T-helper 2 cell (primary cell): ENCODE results near the gene SLC27A4.

Experiments
- DNase-seq, 5 experiments: peaks; one replicate each; pipeline versions ENCODE4 v3.0.0 to v3.0.0-alpha.2; 2012 to 2022

The SLC27A4 gene

DNA sequence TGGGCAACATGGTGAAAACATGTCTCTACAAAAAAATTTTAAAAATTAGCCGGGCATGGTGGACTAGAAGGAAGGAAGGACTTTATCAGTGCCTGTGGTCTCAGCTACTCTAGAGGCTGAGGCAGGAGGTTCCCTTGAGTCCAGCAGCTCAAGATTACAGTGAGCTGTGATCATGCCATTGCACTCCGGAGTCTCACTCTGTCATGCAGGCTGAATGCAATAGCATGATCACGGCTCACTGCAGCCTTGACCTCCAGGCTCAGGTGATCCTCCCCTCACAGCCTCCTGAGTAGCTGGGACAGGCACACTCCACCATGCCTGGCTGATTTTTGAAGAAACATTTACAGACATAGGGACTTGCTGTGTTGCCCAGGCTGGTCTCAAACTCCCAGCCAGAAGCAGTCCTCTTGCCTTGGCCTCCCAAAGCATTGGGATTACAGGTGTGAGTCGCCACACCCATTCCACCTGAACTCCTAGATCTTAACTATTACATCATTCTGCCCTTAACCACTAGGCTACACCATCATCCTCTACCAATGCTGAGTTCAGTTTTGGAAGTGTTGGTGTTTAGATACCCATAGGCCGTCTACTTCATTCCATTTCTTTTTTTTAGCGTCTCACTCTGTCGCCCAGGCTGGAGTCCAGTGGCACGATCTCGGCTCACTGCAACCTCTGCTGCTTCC, 28.8 kb downstream of the SLC27A4 start:
- no peak for DNase-seq

DNA sequence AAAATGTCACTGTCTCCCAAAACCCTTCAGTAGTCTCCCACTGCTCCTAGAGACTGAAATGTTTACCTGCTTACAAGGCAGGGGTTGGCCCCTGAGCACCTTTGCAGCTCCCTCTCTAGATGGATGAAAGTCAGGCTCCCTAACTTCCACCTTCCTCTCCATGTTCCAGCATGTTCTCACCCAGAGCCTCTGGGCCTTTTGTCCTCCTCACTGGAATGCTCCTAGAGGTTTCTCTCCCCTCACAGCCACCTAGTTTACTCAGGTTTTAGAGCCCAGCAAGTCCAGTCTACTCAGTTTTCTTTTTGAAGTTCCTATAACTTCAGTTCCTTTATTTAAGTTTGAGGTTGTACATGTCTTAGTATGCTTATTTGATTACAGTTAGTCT, 30.0 kb downstream of the SLC27A4 start:
- DNase-seq, result no peak

DNA sequence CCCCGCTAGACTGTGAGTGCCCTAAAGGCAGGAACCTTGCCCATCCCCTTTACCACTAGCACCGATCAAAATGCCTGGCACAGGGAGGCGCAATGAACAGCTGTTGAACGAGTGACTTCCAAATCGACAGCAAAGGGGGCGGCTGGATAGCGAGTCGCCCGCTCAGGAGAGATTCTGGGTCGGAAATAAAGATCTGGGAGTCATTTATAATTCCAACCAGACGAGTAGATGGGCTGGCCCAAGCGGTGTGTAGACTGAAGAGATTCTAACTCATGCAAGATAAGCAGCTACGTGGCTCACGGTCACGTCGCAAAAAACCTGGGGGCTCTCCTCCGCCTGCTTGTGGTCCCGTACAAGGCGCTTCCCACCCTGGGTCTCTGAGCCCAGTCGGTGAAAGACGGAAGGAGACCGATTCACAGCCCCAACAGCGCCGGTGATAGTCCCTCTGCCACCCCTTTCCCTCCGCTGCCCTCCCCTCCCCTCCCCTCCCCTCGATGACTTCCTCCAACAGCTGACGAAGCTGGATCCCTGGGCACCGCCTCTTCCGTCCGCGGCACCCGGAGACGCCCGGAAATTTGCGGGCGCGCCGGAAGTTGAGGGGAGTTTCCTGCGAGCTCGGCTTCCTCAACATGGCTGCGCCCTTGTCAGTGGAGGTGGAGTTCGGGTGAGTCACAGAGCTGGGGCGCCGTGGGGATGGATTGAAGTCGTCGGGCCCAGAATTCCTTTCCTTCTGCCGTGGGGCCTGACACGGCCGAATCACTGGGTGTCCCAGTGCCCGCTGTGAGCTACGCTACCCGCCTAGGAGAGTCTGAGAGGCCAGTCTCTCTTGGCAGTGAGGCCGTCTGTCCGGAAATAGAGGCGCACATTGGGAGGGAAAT, 30.7 kb downstream of the SLC27A4 start, which contains the start of gene URM1:
Gene URM1, plus strand, starts transcription at position 623 of the 878 bp plus-strand sequence. Its CDS starts 7 bp downstream, at position 630.
- peak; percentile 90 to 99 (median 93) for DNase-seq

DNA sequence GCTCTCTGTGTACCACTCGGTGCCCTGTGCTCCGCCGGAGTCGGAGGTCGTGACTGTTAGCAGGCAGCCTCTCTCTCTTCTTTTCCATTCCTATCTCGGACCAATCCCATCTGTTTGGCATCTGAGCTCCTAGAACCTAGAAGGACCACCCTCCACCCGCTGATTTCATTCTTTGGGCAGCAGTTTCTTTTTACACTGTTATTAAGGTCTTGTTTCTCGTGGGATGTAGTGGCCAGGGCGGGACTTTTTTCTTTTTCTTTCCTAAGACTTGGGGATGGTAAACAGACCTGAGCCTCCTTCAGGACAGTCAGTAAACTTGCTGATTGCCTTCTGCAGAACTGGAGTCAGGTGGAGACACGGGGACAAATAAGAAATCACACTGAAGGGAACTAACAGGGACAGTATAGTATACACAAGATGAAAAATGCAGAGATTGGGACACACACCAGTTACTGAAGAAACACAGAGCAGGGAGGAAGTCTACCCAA, 31.3 kb downstream of the SLC27A4 start:
- DNase-seq, result no peak

DNA sequence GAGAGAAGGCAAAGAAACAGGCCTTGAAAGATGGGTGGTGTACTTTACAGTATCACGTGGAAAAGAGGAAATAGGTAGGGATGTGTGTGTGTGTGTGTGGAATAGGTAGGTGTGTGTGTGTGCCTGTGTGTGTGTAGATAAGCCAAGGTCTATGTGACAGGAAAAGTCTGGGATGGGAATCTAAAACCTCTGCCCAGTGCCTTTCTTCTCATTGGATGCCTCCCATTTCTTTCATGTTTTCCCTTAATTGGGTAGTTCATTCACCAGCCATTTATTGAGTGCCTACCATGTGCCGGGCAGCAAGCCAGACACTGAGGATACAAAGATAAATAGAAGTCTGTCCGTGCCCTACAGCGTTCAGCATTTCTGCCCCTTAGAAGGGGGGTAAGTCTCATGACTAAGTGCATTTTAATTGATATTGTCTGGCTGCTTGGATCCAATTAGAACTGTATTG, 31.9 kb downstream of the SLC27A4 start:
- DNase-seq, result no peak

DNA sequence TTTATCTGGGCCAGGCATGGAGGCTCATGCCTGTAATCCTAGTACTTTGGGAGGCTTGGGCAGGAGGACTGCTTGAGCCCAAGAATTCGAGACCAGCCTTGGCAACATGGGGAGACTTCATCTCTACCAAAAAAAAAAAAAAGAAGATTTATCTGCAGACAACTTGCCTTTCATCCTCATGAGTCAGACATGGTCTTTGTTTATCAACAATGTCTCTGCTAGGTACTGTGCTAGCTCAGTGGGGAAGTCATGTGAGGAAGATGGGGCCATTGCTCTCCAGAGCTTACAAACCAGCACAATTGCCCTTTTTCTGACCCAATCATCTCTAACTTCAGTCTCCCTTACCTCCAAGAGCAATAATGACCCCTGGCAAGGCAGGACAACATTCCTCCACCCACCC, 32.5 kb downstream of the SLC27A4 start:
- DNase-seq, result no peak

DNA sequence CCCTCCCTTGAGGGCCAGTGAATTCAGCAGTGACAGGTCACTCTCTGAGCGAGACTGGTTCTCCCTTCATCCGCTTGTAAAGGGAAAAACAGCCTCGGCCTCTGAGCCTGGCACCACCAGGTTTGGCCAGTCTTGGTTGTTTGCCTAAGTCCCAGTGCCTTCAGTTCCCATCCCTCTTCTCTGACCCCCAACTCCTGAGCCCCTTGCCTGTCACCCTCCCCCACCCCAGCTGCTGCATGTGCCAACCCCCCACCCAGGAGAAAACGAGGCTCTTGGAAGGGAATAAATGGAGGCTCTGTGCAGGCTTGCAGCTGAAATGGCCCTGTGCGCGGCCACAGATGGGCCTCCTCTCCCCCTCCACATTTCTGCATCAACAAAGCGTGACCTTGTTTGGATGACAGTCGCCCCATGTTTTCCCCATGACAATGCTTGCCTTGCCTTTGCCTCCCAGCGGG, 33.9 kb downstream of the SLC27A4 start:
- DNase-seq, result no peak

DNA sequence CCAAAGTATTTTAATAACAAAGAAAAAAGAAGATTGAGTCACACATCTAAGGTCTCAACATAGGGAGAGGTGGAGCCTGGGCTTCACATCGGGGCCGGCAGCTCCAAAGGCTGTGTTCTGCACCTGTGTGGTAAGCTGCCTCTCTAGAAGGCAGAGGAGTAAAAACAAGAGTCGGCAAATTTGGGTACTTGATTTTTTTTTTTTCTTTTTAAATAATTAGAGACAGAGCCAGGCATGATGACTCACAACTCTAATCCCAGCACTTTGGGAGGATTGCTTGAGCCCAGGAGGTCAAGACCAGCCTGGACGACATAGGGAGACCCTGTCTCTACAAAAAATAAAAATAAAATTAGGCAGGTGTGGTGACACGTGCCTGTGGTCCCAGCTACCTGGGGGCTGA, 35.5 kb downstream of the SLC27A4 start:
- no peak for DNase-seq

DNA sequence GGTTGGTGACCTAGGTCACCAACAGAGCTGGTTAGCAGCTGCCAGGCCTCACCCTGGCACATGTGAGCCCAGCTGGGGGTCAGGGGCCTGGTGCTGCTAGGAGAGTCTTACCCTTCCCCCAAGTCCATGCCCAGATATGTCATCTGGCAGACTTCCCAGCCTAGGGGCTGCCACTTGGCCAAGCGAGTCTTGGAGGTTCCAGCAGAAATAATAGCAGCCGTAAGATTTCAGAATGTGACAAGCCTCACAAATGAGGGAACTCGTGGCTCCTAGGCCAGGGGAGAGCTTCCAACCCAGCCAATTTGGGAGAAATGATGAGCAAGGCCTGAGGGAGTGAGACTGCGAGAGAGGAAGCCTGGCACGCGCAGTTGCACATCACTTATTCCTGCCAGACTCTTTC, 41.9 kb downstream of the SLC27A4 start:
- no peak for DNase-seq

DNA sequence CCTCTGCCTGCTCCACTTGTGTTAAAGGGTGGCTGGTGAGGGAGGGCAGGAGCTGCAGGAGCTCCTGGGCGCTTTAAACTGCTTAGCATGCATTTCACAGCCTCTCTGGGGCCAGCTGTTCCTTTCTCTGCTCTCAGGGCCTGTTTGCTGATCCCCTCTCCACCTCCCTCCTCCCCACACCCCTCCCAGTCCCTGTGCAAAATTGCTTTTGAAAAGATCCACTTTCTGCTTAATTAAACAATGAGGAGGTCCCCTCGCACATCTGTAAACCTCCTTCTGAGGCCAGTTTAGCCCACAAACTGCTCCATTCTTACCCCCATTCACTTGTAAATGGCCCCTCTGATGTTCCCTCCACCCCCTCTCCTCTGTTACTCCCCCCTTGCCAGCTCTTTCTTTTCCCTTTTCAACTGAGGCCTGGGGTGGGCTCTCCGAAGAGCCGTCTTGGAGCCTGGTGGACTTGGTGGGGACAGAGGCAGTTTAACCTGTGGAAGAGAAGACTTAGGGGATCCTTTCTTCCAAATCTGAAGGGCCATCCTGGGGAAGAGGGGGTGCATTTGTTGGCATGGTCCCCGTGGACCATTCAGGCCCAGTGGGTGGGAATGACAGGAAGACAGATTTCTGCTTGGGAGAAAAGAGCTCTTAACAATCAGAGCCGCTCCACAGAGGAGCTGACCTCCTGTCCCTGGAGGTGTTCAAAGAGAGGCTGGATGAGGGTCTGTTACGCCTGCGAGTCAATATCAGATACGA, 42.9 kb downstream of the SLC27A4 start:
- DNase-seq, result no peak

DNA sequence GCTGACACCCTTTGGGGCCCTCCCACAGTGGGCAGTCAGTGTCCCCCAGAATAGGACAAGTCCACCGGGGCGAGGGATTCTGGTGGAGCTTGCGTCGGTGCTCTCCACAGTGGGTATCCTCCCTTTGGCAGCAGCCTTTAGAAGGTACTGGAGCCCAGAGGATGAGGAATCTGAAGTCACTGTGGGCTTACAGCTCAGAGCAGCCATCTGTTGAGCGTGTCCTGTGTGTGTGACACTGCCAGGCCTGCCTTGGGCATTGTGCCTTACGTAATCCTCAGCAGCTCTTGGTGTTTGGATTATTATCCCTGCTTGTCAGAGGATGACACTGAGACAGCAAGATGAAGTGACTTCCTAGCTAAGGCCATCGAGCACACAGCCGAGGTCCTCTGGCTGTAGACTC, 43.5 kb downstream of the SLC27A4 start:
- DNase-seq, result no peak

DNA sequence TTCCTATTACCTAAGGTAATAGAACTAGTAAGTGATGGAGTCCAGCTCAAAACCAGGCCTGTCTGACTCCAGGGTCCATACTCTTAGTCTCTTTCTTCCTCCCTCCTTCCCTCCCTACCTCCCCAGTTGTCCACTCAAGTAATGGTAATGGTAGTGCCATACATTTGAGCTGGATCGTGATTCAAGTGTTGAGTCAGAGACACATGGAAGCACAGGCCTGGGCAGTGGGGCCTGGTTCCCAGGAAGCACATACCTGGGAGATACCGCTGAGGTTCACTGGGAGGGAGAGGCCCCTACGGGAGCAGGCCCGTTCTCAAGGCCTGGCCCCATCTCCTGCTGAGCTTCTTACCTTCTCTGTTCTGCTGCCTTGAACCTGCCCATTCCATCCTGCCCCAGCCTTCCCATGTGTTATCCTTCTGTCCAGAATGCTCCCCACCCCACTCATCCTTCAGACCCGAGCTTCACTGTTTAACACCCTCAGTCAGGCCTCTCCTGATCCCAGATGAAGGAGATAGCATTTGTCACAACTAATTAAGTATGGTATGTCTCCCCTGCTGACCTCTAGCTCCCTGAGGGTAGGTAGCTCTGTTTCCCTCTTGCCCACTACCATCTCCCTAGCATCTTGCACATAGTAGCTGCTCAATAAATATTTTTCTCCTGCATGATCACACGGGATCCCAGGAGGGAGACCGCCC, 44.6 kb downstream of the SLC27A4 start:
- DNase-seq, result no peak

DNA sequence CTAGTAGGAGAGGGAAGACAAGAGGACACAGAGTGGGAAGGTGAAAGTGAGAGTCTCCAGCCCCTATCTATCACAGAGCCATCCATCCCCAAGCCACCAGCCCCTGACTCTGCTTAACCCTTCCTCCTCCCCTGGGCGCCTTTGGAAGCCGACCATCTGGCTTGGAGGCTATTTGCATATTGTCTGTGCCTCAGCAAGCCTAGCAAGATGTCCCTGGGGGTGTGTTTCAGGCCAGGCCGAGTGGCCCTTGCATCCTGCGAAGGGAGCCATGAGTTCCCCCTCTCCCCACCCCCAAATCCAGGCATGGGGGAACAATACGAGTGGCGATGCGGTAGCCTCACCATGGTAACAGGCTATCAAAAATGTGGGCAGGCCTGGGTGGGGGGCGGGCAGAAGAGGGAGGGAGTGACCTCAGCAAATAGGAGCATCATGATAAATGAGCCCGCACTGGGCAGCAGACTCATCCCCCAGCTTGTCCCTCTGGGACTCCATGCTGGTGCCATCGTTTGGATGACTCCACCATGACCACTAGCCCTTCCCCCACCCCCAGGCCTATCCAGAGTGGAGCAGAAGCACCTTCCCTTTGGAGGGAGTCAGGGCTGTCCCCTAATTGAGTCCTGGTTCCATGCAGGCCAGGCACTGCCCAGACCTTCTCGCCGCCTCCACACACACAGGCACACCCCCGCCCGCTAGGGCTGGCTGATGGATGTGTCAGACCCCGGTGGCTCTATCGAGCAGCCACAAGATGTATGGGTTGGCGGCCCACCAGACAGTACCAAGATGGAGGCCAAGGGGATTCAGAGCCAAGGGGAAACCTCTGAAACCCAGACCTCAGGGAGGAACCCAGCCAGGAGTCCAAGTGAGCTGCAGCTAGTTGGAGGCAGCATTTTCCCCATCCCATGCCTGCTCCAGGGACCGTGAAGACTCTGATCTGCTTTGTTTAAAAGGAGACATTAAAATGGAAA, 45.5 kb downstream of the SLC27A4 start:
- DNase-seq, result no peak

DNA sequence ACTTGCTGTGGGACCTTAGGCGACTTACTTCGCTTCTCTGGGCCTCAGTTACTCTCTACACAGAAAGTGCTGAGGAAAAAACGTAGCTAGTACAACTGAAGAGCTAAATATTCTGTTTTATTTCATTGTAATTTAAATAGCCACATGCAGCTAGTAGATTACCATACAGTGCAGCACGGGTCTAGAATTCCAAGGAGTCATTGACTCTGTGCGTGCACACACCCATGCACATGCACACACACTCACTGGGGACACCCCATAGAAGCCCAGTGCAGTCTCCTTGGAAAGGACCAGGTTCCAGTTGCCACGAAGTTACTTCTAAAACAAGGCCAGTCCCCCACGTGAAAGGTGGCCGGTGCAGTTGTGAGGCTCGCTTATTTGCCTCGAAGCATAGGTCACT, 47.8 kb downstream of the SLC27A4 start:
- no peak for DNase-seq

DNA sequence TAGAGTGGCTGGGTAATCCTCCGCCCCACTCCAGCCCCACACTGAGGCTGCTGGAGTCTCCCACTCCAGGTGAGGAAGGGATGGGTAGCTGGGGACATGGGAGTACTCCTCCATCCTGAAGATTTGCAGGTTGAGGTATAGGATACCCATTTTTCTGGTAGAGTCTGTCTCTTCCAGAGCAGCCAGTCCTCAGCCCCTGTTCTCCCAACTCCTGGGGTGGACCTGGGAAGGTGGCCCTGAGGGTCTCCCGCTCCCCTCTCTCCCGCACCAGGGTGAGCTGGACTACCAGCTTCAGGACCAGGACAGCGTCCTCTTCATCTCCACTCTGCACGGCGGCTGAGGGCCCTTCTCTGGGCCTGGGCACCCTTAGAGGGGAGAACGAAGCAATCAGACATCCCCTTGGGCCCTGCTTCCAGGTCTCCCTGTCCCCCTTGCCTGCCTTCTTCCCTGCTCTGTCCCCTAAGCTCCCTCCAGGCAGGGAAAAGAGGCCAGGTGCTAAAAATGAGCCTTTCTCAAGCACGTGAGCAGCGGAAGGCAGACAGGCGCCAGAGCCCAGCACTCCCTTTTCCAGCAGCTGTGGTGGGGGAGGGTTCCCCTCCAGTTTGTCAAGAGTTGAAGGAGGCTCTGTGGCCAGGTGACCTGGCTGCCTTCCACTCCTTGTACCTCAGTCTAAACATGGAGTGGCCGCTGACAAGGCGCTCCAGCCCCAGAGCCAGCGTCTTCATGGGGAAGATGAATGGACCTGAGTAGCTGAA, 49.2 kb downstream of the SLC27A4 start:
- DNase-seq, result no peak

DNA sequence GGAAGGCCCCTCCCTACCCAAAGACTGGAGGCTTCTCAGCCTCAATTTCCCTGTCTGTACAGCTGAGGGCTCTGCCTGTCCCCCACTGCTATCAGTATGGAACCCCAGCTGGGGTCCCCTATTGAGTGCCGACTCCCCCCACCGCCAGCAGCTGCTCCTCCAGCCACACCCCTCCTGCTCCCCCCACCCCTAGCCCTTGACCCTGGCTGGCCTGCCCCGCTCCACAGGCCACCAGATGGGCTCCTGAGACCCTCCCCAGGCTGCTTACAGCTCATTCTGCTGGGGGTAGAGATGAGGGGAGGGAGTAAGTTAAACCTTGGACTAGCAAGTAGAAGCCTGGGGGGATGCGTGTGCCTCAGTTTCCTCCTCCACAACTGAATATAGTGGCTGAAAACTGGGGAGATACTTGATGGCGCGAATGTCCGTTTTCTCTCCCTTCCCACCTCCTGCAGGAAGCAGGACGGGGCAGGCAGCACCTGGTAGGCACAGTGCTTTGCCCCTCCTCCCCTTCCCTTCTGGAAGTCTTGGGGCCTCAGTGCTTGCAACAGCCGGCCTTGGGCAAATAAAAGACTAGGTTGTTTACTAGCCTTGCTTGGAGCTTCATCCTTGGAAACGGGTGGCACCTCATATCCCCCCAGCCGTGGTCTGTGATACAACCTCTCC, 50.0 kb downstream of the SLC27A4 start:
- no peak for DNase-seq

DNA sequence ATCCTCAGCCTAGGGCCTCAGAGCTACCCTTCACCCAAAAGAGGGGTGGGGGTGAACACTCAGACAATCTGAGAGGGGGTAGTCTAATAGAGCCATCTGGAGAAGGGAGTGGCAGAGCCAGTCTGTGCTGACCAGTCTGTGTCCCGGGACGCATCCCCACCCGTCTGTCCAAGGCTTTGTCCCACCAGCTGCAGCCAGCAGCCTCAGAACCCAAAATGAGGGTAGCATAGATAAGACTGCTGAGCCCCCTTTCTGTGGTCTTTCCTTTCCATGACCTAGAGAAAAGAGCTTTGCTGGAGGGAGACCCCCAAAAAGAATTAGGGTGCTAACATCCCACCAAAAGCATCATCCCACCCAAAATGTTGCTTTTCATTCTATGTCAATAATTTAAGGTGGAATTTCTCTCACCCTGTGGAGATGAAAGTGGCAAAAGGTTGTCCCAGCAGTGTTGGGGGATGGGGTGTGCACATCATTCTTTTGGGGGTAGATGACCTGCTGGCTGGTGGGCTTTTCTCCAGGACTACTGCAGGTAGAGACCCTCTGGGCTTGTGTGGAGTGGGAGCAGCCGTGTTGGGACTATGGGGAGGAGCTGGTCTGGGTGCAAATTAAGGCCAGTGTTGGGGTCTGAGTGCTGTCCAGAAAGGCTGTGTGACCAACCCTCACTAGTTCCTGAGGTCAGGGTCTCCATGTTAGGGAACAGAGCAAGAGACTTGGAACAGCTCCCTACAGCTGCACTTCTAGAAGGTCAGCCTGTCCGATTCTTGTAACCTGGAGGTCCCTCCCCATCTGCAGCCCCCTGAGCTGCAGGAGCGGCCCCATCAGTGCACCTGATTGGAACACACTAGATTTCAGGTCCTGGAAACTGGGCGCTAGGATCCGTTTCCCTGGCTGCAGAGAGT, 50.7 kb downstream of the SLC27A4 start:
- no peak for DNase-seq

DNA sequence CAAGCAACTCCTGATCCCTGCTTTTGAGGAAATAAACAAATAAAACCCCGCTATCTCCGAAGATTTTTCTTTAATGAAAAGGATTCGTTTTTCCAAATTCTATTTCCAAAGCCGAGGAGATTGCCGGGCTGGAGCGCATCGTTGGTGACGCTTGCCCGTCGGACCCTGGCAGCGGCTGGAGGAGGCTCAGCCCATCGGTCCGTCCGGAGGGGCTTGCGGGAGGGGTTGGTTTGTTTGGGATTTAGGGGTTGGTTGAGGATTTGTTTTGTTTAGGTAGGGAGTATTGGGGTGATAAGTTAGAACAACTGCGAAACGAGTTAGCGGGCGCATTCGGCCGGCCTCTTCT, 51.6 kb downstream of the SLC27A4 start:
- DNase-seq, result no peak
